ENCODE results near the gene MCM7.

DNA sequence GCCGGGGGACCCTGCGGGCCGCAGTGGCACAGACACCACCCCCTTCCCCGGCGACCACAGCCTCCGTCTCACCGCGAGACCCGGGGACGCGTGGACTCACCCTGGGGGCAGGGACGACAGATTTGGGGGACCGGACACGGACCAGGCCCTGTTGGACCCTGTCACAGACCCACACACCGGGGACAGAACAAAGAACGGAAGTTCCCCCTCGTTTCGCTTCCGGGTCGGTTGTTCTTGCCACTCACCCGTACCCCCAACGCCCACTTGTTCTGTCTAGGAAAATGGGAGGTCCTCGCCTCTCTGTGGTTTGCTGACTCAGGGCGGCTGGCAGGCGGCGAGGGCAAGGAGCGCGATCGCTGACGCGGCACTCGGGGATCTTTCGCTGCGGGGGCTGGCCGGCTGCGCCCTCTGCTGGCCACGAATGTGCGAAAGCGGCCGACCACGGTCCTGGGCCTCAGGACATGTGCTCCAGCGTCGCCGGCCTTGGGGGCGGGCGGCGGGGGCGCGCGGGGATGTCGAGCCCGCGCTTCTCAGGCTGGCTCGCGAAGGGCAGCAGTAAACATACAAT, 19.6 kb downstream of the MCM7 start, which contains the start of gene ZNF3:
- TF ChIP-seq CTCF (conservative IDR thresholded peaks at IDR 0.05 in 1 of 2, IDR thresholded peaks at IDR 0.05 in 1 of 2; ENCODE audit: low read depth in 1 of 2, low read length in 2 of 2): peak; percentile 64
- no peak for TF ChIP-seq EZH2 (IDR thresholded peaks at IDR 0.05; ENCODE audit: low read length, missing control alignments)

Measured in fibroblast of lung (primary cell).